Measurements from ENCODE around the gene BTN3A1. TPM values are rescaled to one million over a fixed set of nuclear protein-coding genes. Genes with fewer than 3 reads are reported as not detected.

Gene BTN3A1
- total RNA-seq, 1 experiment from 2014 or later = 9.0 TPM

GRCh38 chr6:26437550-26437949 lies 35.5 kb downstream of the BTN3A1 start:
- Histone ChIP-seq H3K9me2 (ENCODE audit: insufficient read depth) (no peaks in the 10 kb centered on the region), H4K20me1 (ENCODE audit: insufficient read depth) (no peaks in the 10 kb centered on the region), H3K36me3 (ENCODE audit: control insufficient read depth in 1 of 2, insufficient read depth in 2 of 2, low read length in 2 of 2) (0 out of 4 replicates have a peak, but pooled peaks cover 0 to 3% of the 10 kb centered on the region in 2 experiments), H3K4me1 (ENCODE audit: control insufficient read depth in 1 of 2, insufficient read depth in 2 of 2, low read length in 2 of 2) (peaks cover 0 to 13% of the 10 kb centered on the region in 2 experiments; a peak in 3 of 4 replicates), H3K4me2 (ENCODE audit: low read length) (no peak overlapping the region), H2AFZ (ENCODE audit: low read depth, low read length, poor library complexity, severe bottlenecking) (no peak overlapping the region), H3K4me3 (replicated peaks in 1 of 2; ENCODE audit: low read depth in 1 of 2, low read length in 2 of 2) (no peak overlapping the region), H3K9me3 (ENCODE audit: control insufficient read depth in 1 of 2, insufficient read depth in 1 of 2, low read depth in 1 of 2, low read length in 2 of 2) (peaks cover 0 to 7% of the 10 kb centered on the region in 2 experiments; a peak in 1 of 4 replicates), H3K9ac (ENCODE audit: low read length) (no peak overlapping the region), H3K79me2 (ENCODE audit: insufficient read depth, low read length) (no peaks in the 10 kb centered on the region), H3K27me3 (ENCODE audit: insufficient read depth, low read length) (no peaks in the 10 kb centered on the region), H3K27ac (ENCODE audit: low read depth, low read length) (no peak overlapping the region)
- ChIA-PET POLR2A (no interaction called here), CTCF (no interaction called here), RAD21 (ENCODE audit: low non-redundant PET in 1 of 2, low total read pairs in 2 of 2, uncharacterized antibody in 2 of 2, unreplicated experiment in 2 of 2) (no interaction called here)
- intact Hi-C loops (cut with micrococcal nuclease) = no loop called here
- BruUV-seq (replicated peaks) = no TSS peak
- ATAC-seq = no peak
- DNase-seq (ENCODE audit: low read depth, low spot score) = no peak
- TF ChIP-seq SRF (IDR thresholded peaks at IDR 0.05; ENCODE audit: low read depth) (no peak), ELF1 (IDR thresholded peaks at IDR 0.05; ENCODE audit: borderline replicate concordance, low read depth) (no peak), REST (IDR thresholded peaks at IDR 0.05; ENCODE audit: low read depth) (no peak), ZNF274 (IDR thresholded peaks at IDR 0.05; ENCODE audit: low read depth, low read length) (no peak), RAD21 (IDR thresholded peaks at IDR 0.05; ENCODE audit: low read depth) (no peak), EZH2phosphoT487 (IDR thresholded peaks at IDR 0.05; ENCODE audit: borderline replicate concordance) (no peak), SIN3A (IDR thresholded peaks at IDR 0.05; ENCODE audit: low read depth) (no peak)
